GM23338 (cell line): ENCODE data around the gene TTBK1. TPM values are rescaled to one million over a fixed set of nuclear protein-coding genes. Genes with fewer than 3 reads are reported as not detected.

ENCODE experiments used
- ATAC-seq: fragments of 200-7000 bp; cut with Tn5 transposase; 3 replicates; pipeline ENCODE4 v1.9.1; 2020
- DNase-seq: peaks from one replicate; pipeline ENCODE4 v3.0.0-alpha.2; 2015; ENCODE audit warnings: low spot score
- H2AFZ ChIP-seq: fragments of 200-600 bp; sonication (generic); 2 replicates; pipeline ENCODE4 v1.8.0; 2016; ENCODE audit warnings: antibody characterized with exemption, mild to moderate bottlenecking, moderate library complexity
- H3F3A ChIP-seq: fragments of 200-600 bp; sonication (generic); replicated peaks from 2 replicates; pipeline ENCODE4 v1.8.0; 2017; ENCODE audit warnings: antibody characterized with exemption, mixed run types, low read depth
- H3K27ac ChIP-seq: fragments of 200-600 bp; sonication (generic); 2 replicates; pipeline ENCODE4 v1.6.1; 2016; ENCODE audit warnings: low read depth
- H3K27me3 ChIP-seq: fragments of 200-600 bp; sonication (generic); 2 replicates; pipeline ENCODE4 v1.8.0; 2016; ENCODE audit warnings: mild to moderate bottlenecking, mixed run types, moderate library complexity; ENCODE audit not compliant: insufficient read depth
- H3K36me3 ChIP-seq: fragments of 200-600 bp; sonication (generic); 2 replicates; pipeline ENCODE4 v1.8.0; 2016; ENCODE audit warnings: mild to moderate bottlenecking; ENCODE audit not compliant: insufficient read depth
- H3K4me1 ChIP-seq: fragments of 200-600 bp; sonication (generic); 2 replicates; pipeline ENCODE4 v1.8.0; 2016; ENCODE audit warnings: mild to moderate bottlenecking, moderate library complexity; ENCODE audit not compliant: insufficient read depth
- H3K4me2 ChIP-seq: fragments of 200-600 bp; sonication (generic); 2 replicates; pipeline ENCODE4 v1.7.1; 2017; ENCODE audit warnings: mixed run types
- H3K4me3 ChIP-seq: fragments of 200-600 bp; sonication (generic); 2 replicates; pipeline ENCODE4 v1.6.1; 2016; ENCODE audit warnings: mixed run types
- H3K79me2 ChIP-seq: fragments of 200-600 bp; sonication (generic); replicated peaks from 2 replicates; pipeline ENCODE4 v1.8.0; 2017; ENCODE audit warnings: mild to moderate bottlenecking; ENCODE audit not compliant: insufficient read depth
- H3K9me2 ChIP-seq: fragments of 200-600 bp; sonication (generic); 2 replicates; pipeline ENCODE4 v1.8.0; 2017; ENCODE audit not compliant: insufficient read depth
- H4K20me1 ChIP-seq: fragments of 200-600 bp; sonication (generic); replicated peaks from 2 replicates; pipeline ENCODE4 v1.8.0; 2017; ENCODE audit warnings: mild to moderate bottlenecking; ENCODE audit not compliant: insufficient read depth
- H3K27ac Mint-ChIP-seq: 2 replicates; pipeline ENCODE4 v1.8.0; 2020; ENCODE audit warnings: inconsistent platforms, mild to moderate bottlenecking, moderate library complexity, mixed read lengths
- H3K27me3 Mint-ChIP-seq: 3 replicates; pipeline ENCODE4 v1.8.0; 2022; ENCODE audit warnings: low read depth, mild to moderate bottlenecking, moderate library complexity, mixed read lengths, inconsistent platforms; ENCODE audit not compliant: insufficient read depth, poor library complexity
- H3K36me3 Mint-ChIP-seq: 3 replicates; pipeline ENCODE4 v1.8.0; 2021; ENCODE audit warnings: low read depth, mild to moderate bottlenecking, inconsistent platforms, moderate library complexity, mixed read lengths
- H3K4me1 Mint-ChIP-seq: 3 replicates; pipeline ENCODE4 v1.8.0; 2020; ENCODE audit warnings: mild to moderate bottlenecking, inconsistent platforms, mixed read lengths
- H3K4me3 Mint-ChIP-seq: 3 replicates; pipeline ENCODE4 v1.8.0; 2021; ENCODE audit warnings: moderate library complexity, mild to moderate bottlenecking, inconsistent platforms, mixed read lengths
- H3K9me3 Mint-ChIP-seq: 3 replicates; pipeline ENCODE4 v1.8.0; 2020; ENCODE audit warnings: moderate library complexity, mild to moderate bottlenecking, inconsistent platforms, mixed read lengths
- CREB1 ChIP-seq: fragments of 250-450 bp; sonication (Bioruptor Pico); IDR thresholded peaks from 2 replicates; pipeline ENCODE4 v1.5.0; 2020; ENCODE audit warnings: low read depth, mild to moderate bottlenecking, moderate library complexity
- CTCF ChIP-seq, 2 experiments: fragments of 200-600 bp in 1 of 2; sonication (generic) in 1 of 2; conservative IDR thresholded peaks; 2 replicates each; pipeline versions ENCODE4 v1.5.1 to v1.6.1; 2016 to 2017; ENCODE audit warnings: antibody characterized with exemption in 2 of 2, low read depth in 2 of 2, mild to moderate bottlenecking in 2 of 2, moderate library complexity in 1 of 2
- EZH2phosphoT487 ChIP-seq: fragments of 200-600 bp; sonication (generic); IDR thresholded peaks from one replicate; pipeline ENCODE4 v1.8.1; 2018; ENCODE audit warnings: antibody characterized with exemption; ENCODE audit not compliant: unreplicated experiment
- JUNB ChIP-seq: IDR thresholded peaks from one replicate; pipeline ENCODE4 v1.6.1; 2016; ENCODE audit warnings: antibody characterized with exemption; ENCODE audit not compliant: unreplicated experiment
- POLR2AphosphoS5 ChIP-seq: IDR thresholded peaks from 2 replicates; pipeline ENCODE4 v1.6.1; 2016; ENCODE audit warnings: antibody characterized with exemption, low read depth
- REST ChIP-seq: IDR thresholded peaks from one replicate; pipeline ENCODE4 v1.6.1; 2018; ENCODE audit warnings: antibody characterized with exemption; ENCODE audit not compliant: unreplicated experiment
- ZNF331 ChIP-seq: fragments of 250-450 bp; sonication (Bioruptor Pico); IDR thresholded peaks from 2 replicates; pipeline ENCODE4 v1.5.0; 2020; ENCODE audit warnings: low read depth, mild to moderate bottlenecking, moderate library complexity
- polyA plus RNA-seq: library from polyadenylated mRNA; unstranded; fragments of >200 nt; fragmentation: Nextera tagmentation; extraction: Ambion mirVana; gene quantifications from 2 replicates; pipeline ENCODE4 v1.2.1, GENCODE V29; 2016
- total RNA-seq: library from RNA; depleted of rRNA; stranded (reverse); fragments of >200 nt; shearing (Covaris generic); gene quantifications from 2 replicates; pipeline ENCODE4 v1.2.3, GENCODE V29; 2014
- TF ChIP-seq, protein P1 (sequence below): fragments of 250-450 bp; sonication (Bioruptor Pico); IDR thresholded peaks from 2 replicates; pipeline ENCODE4 v1.5.0; 2020; ENCODE audit warnings: mild to moderate bottlenecking, moderate library complexity

TTBK1 gene
- total and polyA plus RNA-seq, 2 experiments from 2014 or later, result 0.29 to 1.1 TPM

DNA sequence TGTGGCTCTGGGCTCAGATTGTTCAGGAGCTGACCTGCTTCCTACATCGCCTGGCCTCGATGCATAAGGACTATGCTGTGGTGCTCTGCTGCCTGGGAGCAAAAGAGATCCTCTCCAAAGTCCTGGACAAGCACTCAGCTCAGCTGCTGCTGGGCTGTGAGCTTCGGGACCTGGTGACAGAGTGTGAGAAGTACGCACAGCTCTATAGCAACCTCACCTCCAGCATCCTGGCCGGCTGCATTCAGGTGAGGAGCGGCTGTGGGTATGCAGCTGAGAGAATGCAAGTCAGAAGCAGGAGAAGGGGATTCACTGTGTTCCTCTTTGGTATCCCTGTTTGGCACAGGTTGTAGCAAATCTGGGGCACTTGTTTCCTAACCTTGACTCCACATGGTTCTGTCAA, 43.4 kb upstream of the TTBK1 start:
- no peaks in the 10 kb centered on the region for H3K79me2 ChIP-seq
- TF ChIP-seq POLR2AphosphoS5, result no peak
- H3K4me1 ChIP-seq, result no peaks in the 10 kb centered on the region
- no peak overlapping the region for H3K27ac ChIP-seq
- no peaks in the 10 kb centered on the region for H3K27me3 ChIP-seq
- H4K20me1 ChIP-seq, result no peaks in the 10 kb centered on the region
- DNase-seq (no peak), ATAC-seq (no peak)
- H3K9me2 ChIP-seq, result no peaks in the 10 kb centered on the region
- Mint-ChIP-seq H3K27me3 (peaks cover 10% of the 10 kb centered on the region), H3K36me3 (no peaks in the 10 kb centered on the region; the same call in 2 of the 3 replicates), H3K4me1 (peaks cover 3% of the 10 kb centered on the region), H3K27ac (no peak overlapping the region), H3K9me3 (no peaks in the 10 kb centered on the region), H3K4me3 (no peak overlapping the region)
- no peaks in the 10 kb centered on the region for H3F3A ChIP-seq
- H3K36me3 ChIP-seq, result no peaks in the 10 kb centered on the region
- no peak overlapping the region for H3K4me3 ChIP-seq
- H3K4me2 ChIP-seq, result no peak overlapping the region
- no peak overlapping the region for H2AFZ ChIP-seq

- no peak for DNase-seq
- Histone ChIP-seq H3K79me2 (no peaks in the 10 kb centered on the region), H3K4me2 (no peak overlapping the region), H3K27ac (no peak overlapping the region), H3K4me1 (no peaks in the 10 kb centered on the region), H3K9me2 (no peaks in the 10 kb centered on the region), H4K20me1 (no peaks in the 10 kb centered on the region), H3K36me3 (no peaks in the 10 kb centered on the region), H3F3A (no peaks in the 10 kb centered on the region), H3K27me3 (no peaks in the 10 kb centered on the region), H2AFZ (no peak overlapping the region), H3K4me3 (no peak overlapping the region)
- Mint-ChIP-seq H3K36me3 (no peaks in the 10 kb centered on the region; the same call in 2 of the 3 replicates), H3K27me3 (peaks cover 10% of the 10 kb centered on the region), H3K27ac (no peak overlapping the region), H3K4me1 (peaks cover 3% of the 10 kb centered on the region), H3K4me3 (no peak overlapping the region), H3K9me3 (no peaks in the 10 kb centered on the region)
- no peak for TF ChIP-seq CREB1 (CRISPR knock-in tag)
- TF ChIP-seq ZNF331 (CRISPR knock-in tag), result no peak
- TF ChIP-seq EZH2phosphoT487, result no peak
- no peak for TF ChIP-seq CTCF (conservative IDR thresholded peaks at IDR 0.05; ENCODE audit: low read depth in 2 of 2)
- no peak for TF ChIP-seq POLR2AphosphoS5
- TF ChIP-seq REST, result no peak
- no peak for TF ChIP-seq JUNB
- TF ChIP-seq, protein P1, sequence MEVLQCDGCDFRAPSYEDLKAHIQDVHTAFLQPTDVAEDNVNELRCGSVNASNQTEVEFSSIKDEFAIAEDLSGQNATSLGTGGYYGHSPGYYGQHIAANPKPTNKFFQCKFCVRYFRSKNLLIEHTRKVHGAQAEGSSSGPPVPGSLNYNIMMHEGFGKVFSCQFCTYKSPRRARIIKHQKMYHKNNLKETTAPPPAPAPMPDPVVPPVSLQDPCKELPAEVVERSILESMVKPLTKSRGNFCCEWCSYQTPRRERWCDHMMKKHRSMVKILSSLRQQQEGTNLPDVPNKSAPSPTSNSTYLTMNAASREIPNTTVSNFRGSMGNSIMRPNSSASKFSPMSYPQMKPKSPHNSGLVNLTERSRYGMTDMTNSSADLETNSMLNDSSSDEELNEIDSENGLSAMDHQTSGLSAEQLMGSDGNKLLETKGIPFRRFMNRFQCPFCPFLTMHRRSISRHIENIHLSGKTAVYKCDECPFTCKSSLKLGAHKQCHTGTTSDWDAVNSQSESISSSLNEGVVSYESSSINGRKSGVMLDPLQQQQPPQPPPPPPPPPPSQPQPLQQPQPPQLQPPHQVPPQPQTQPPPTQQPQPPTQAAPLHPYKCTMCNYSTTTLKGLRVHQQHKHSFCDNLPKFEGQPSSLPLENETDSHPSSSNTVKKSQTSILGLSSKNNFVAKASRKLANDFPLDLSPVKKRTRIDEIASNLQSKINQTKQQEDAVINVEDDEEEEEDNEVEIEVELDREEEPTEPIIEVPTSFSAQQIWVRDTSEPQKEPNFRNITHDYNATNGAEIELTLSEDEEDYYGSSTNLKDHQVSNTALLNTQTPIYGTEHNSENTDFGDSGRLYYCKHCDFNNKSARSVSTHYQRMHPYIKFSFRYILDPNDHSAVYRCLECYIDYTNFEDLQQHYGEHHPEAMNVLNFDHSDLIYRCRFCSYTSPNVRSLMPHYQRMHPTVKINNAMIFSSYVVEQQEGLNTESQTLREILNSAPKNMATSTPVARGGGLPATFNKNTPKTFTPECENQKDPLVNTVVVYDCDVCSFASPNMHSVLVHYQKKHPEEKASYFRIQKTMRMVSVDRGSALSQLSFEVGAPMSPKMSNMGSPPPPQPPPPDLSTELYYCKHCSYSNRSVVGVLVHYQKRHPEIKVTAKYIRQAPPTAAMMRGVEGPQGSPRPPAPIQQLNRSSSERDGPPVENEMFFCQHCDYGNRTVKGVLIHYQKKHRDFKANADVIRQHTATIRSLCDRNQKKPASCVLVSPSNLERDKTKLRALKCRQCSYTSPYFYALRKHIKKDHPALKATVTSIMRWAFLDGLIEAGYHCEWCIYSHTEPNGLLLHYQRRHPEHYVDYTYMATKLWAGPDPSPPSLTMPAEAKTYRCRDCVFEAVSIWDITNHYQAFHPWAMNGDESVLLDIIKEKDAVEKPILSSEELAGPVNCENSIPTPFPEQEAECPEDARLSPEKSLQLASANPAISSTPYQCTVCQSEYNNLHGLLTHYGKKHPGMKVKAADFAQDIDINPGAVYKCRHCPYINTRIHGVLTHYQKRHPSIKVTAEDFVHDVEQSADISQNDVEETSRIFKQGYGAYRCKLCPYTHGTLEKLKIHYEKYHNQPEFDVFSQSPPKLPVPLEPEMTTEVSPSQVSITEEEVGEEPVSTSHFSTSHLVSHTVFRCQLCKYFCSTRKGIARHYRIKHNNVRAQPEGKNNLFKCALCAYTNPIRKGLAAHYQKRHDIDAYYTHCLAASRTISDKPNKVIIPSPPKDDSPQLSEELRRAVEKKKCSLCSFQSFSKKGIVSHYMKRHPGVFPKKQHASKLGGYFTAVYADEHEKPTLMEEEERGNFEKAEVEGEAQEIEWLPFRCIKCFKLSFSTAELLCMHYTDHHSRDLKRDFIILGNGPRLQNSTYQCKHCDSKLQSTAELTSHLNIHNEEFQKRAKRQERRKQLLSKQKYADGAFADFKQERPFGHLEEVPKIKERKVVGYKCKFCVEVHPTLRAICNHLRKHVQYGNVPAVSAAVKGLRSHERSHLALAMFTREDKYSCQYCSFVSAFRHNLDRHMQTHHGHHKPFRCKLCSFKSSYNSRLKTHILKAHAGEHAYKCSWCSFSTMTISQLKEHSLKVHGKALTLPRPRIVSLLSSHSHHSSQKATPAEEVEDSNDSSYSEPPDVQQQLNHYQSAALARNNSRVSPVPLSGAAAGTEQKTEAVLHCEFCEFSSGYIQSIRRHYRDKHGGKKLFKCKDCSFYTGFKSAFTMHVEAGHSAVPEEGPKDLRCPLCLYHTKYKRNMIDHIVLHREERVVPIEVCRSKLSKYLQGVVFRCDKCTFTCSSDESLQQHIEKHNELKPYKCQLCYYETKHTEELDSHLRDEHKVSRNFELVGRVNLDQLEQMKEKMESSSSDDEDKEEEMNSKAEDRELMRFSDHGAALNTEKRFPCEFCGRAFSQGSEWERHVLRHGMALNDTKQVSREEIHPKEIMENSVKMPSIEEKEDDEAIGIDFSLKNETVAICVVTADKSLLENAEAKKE (CRISPR knock-in tag), result no peak
- ATAC-seq, result no peak
Measured at GRCh38 chr6:43200541-43200940, 42.7 kb upstream of the TTBK1 start.
